ENCODE measurements around the gene CHCHD6.

CHCHD6 gene

GRCh38 chr3:126959136-126959920, 255.3 kb downstream of the CHCHD6 start:
- no peak for TF ChIP-seq CTCF (IDR thresholded peaks at IDR 0.05)

GRCh38 chr3:126959921-126960603, 256.0 kb downstream of the CHCHD6 start:
- Histone ChIP-seq H3K36me3 (ENCODE audit: control insufficient read depth, insufficient read depth, low read length) (no peaks in the 10 kb centered on the region), H3K27me3 (ENCODE audit: control insufficient read depth, insufficient read depth, low read length) (no peaks in the 10 kb centered on the region), H3K4me3 (ENCODE audit: low read depth, low read length) (no peak overlapping the region), H3K79me2 (no peaks in the 10 kb centered on the region), H3K9me3 (ENCODE audit: control insufficient read depth, low read length) (no peaks in the 10 kb centered on the region), H3K4me1 (peaks cover 19% of the 10 kb centered on the region), H3K4me2 (ENCODE audit: low read length) (no peak overlapping the region), H3K27ac (no peak overlapping the region), H3K9ac (no peak overlapping the region), H2AFZ (no peak overlapping the region)
- TF ChIP-seq CTCF (IDR thresholded peaks at IDR 0.05) = no peak

More at GRCh38 chr3:126959136-126959920, 255.3 kb downstream of the CHCHD6 start:
- no peaks in the 10 kb centered on the region for H3K27me3 ChIP-seq (ENCODE audit: control insufficient read depth, insufficient read depth, low read length)
- H3K9ac ChIP-seq = no peak overlapping the region
- no peak overlapping the region for H3K4me2 ChIP-seq (ENCODE audit: low read length)
- H3K79me2 ChIP-seq = no peaks in the 10 kb centered on the region
- no peaks in the 10 kb centered on the region for H3K9me3 ChIP-seq (ENCODE audit: control insufficient read depth, low read length)
- no peak overlapping the region for H3K4me3 ChIP-seq (ENCODE audit: low read depth, low read length)
- H3K4me1 ChIP-seq = peaks cover 19% of the 10 kb centered on the region
- no peak overlapping the region for H3K27ac ChIP-seq
- H2AFZ ChIP-seq = no peak overlapping the region
- no peaks in the 10 kb centered on the region for H3K36me3 ChIP-seq (ENCODE audit: control insufficient read depth, insufficient read depth, low read length)

- no peak overlapping the region for H3K4me2 ChIP-seq (ENCODE audit: low read length)
- H3K36me3 ChIP-seq (ENCODE audit: control insufficient read depth, insufficient read depth, low read length) = no peaks in the 10 kb centered on the region
- no peaks in the 10 kb centered on the region for H3K79me2 ChIP-seq
- no peak overlapping the region for H2AFZ ChIP-seq
- no peaks in the 10 kb centered on the region for H3K27me3 ChIP-seq (ENCODE audit: control insufficient read depth, insufficient read depth, low read length)
- no peak overlapping the region for H3K27ac ChIP-seq
- no peaks in the 10 kb centered on the region for H3K9me3 ChIP-seq (ENCODE audit: control insufficient read depth, low read length)
- H3K4me1 ChIP-seq = peaks cover 19% of the 10 kb centered on the region
- no peak for TF ChIP-seq CTCF (IDR thresholded peaks at IDR 0.05)
- H3K4me3 ChIP-seq (ENCODE audit: low read depth, low read length) = no peak overlapping the region
- H3K9ac ChIP-seq = no peak overlapping the region
Measured at GRCh38 chr3:126960604-126960995, 256.6 kb downstream of the CHCHD6 start.

GRCh38 chr3:126961191-126961790, 257.3 kb downstream of the CHCHD6 start:
- Histone ChIP-seq H3K36me3 (ENCODE audit: control insufficient read depth, insufficient read depth, low read length) (no peaks in the 10 kb centered on the region), H3K27me3 (ENCODE audit: control insufficient read depth, insufficient read depth, low read length) (no peaks in the 10 kb centered on the region), H3K4me1 (peaks cover 19% of the 10 kb centered on the region), H3K79me2 (no peaks in the 10 kb centered on the region), H3K4me2 (ENCODE audit: low read length) (no peak overlapping the region), H3K9me3 (ENCODE audit: control insufficient read depth, low read length) (no peaks in the 10 kb centered on the region), H3K4me3 (ENCODE audit: low read depth, low read length) (no peak overlapping the region), H2AFZ (peak overlapping the region; percentile 59), H3K27ac (peak overlapping the region; percentile 73), H3K9ac (no peak overlapping the region)
- no peak for TF ChIP-seq CTCF (IDR thresholded peaks at IDR 0.05)
